Vagina (tissue), 2 donors: ENCODE measurements around the gene DNAH7.

Experiments used
- POLR2A ChIP-seq, 2 donors: fragments of 450-650 bp; IDR thresholded peaks; one replicate each; pipeline ENCODE4 v1.6.1; 2017; ENCODE audit warnings: antibody characterized with exemption in 2 of 2, mild to moderate bottlenecking in 2 of 2, moderate library complexity in 2 of 2
- TF ChIP-seq, protein P1 (sequence below), 3 experiments: fragments of 450-650 bp in 2 of 3; fragments of 200-600 bp in 1 of 3; sonication (generic) in 1 of 3; IDR thresholded peaks; one replicate each; pipeline ENCODE4 v1.5.1; 2017 to 2019; ENCODE audit warnings: antibody characterized with exemption in 3 of 3, mild to moderate bottlenecking in 2 of 3, moderate library complexity in 2 of 3

- TF ChIP-seq POLR2A (IDR thresholded peaks at IDR 0.05) = no peak
- TF ChIP-seq, protein P1, sequence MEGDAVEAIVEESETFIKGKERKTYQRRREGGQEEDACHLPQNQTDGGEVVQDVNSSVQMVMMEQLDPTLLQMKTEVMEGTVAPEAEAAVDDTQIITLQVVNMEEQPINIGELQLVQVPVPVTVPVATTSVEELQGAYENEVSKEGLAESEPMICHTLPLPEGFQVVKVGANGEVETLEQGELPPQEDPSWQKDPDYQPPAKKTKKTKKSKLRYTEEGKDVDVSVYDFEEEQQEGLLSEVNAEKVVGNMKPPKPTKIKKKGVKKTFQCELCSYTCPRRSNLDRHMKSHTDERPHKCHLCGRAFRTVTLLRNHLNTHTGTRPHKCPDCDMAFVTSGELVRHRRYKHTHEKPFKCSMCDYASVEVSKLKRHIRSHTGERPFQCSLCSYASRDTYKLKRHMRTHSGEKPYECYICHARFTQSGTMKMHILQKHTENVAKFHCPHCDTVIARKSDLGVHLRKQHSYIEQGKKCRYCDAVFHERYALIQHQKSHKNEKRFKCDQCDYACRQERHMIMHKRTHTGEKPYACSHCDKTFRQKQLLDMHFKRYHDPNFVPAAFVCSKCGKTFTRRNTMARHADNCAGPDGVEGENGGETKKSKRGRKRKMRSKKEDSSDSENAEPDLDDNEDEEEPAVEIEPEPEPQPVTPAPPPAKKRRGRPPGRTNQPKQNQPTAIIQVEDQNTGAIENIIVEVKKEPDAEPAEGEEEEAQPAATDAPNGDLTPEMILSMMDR (IDR thresholded peaks at IDR 0.05) = no peak
Measured at GRCh38 chr2:195898505-195899191, 170.0 kb downstream of the DNAH7 start.
